Measurements from ENCODE around the gene SULF2.

Gene SULF2

DNA sequence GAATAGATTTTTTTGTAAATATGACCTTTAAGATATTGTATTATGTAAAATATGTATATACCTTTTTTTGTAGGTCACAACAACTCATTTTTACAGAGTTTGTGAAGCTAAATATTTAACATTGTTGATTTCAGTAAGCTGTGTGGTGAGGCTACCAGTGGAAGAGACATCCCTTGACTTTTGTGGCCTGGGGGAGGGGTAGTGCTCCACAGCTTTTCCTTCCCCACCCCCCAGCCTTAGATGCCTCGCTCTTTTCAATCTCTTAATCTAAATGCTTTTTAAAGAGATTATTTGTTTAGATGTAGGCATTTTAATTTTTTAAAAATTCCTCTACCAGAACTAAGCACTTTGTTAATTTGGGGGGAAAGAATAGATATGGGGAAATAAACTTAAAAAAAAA, 130.9 kb downstream of the SULF2 start:
- no peaks in the 10 kb centered on the region for H3K27me3 ChIP-seq (ENCODE audit: control insufficient read depth in 2 of 2, insufficient read depth in 2 of 2, low read length in 2 of 2)
- no peaks in the 10 kb centered on the region for H3K9me3 ChIP-seq (ENCODE audit: control insufficient read depth in 2 of 2, low read length in 2 of 2)
- no peak overlapping the region for H3K4me3 ChIP-seq (ENCODE audit: low read length in 2 of 2)
- no peaks in the 10 kb centered on the region for H3K4me1 ChIP-seq (ENCODE audit: control insufficient read depth in 2 of 2, insufficient read depth in 2 of 2, low read length in 2 of 2)
- no peak overlapping the region for H3K9ac ChIP-seq (ENCODE audit: low read depth in 1 of 2, low read length in 2 of 2)
- H3K36me3 ChIP-seq (ENCODE audit: control insufficient read depth in 2 of 2, insufficient read depth in 2 of 2, low read length in 2 of 2): peaks cover 50 to 56% of the 10 kb centered on the region in 2 donors
- H3K27ac ChIP-seq (ENCODE audit: low read depth in 2 of 2, low read length in 2 of 2): no peak overlapping the region

DNA sequence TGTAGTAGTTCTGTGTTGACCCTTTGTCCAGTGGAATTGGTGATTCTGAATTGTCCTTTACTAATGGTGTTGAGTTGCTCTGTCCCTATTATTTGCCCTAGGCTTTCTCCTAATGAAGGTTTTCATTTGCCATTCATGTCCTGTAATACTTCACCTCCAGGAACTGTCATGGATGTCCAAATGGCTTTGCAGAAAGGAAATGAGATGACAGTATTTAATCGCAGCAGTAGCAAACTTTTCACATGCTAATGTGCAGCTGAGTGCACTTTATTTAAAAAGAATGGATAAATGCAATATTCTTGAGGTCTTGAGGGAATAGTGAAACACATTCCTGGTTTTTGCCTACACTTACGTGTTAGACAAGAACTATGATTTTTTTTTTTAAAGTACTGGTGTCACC, 131.4 kb downstream of the SULF2 start:
- H3K27me3 ChIP-seq (ENCODE audit: control insufficient read depth in 2 of 2, insufficient read depth in 2 of 2, low read length in 2 of 2): no peaks in the 10 kb centered on the region
- H3K9me3 ChIP-seq (ENCODE audit: control insufficient read depth in 2 of 2, low read length in 2 of 2): no peaks in the 10 kb centered on the region
- no peak overlapping the region for H3K27ac ChIP-seq (ENCODE audit: low read depth in 2 of 2, low read length in 2 of 2)
- H3K4me1 ChIP-seq (ENCODE audit: control insufficient read depth in 2 of 2, insufficient read depth in 2 of 2, low read length in 2 of 2): no peaks in the 10 kb centered on the region
- peaks cover 51 to 56% of the 10 kb centered on the region in 2 donors for H3K36me3 ChIP-seq (ENCODE audit: control insufficient read depth in 2 of 2, insufficient read depth in 2 of 2, low read length in 2 of 2)
- no peak overlapping the region for H3K4me3 ChIP-seq (ENCODE audit: low read length in 2 of 2)
- no peak overlapping the region for H3K9ac ChIP-seq (ENCODE audit: low read depth in 1 of 2, low read length in 2 of 2)

DNA sequence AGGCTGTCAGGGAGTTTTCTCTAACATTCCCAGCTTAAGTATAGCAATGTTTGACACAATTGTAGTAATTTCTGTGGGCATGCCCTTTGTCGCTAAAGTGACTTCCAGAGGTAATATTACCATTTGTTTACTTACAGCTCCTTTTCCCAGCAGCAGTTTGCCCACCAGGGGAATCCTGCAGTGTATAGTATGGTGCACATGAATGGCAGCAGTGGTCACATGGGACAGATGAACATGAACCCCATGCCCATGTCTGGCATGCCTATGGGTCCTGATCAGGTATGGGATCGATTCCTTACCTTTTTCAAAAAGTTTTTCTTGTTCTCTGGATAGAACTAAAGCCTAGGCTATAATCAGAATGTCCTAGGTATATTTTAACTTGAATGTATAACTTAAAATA, 132.5 kb downstream of the SULF2 start:
- H3K9me3 ChIP-seq (ENCODE audit: control insufficient read depth in 2 of 2, low read length in 2 of 2): no peaks in the 10 kb centered on the region
- H3K9ac ChIP-seq (ENCODE audit: low read depth in 1 of 2, low read length in 2 of 2): no peak overlapping the region
- no peak overlapping the region for H3K27ac ChIP-seq (ENCODE audit: low read depth in 2 of 2, low read length in 2 of 2)
- H3K4me3 ChIP-seq (ENCODE audit: low read length in 2 of 2): no peak overlapping the region
- peaks cover 49 to 57% of the 10 kb centered on the region in 2 donors for H3K36me3 ChIP-seq (ENCODE audit: control insufficient read depth in 2 of 2, insufficient read depth in 2 of 2, low read length in 2 of 2)
- no peaks in the 10 kb centered on the region for H3K27me3 ChIP-seq (ENCODE audit: control insufficient read depth in 2 of 2, insufficient read depth in 2 of 2, low read length in 2 of 2)
- H3K4me1 ChIP-seq (ENCODE audit: control insufficient read depth in 2 of 2, insufficient read depth in 2 of 2, low read length in 2 of 2): no peaks in the 10 kb centered on the region

DNA sequence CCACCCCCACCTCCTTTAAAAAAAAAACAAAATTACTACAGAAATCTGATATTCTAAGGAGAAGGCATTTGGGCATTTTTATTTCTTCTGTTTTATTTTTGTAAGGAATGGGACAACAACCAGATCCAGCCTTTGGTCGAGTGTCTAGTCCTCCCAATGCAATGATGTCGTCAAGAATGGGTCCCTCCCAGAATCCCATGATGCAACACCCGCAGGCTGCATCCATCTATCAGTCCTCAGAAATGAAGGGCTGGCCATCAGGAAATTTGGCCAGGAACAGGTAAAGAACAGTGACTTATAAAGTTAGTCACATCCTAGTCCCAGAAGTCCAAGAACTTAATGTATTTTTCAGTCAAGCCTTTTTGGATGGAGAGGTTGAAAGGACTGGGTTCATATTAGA, 133.0 kb downstream of the SULF2 start:
- no peak overlapping the region for H3K9ac ChIP-seq (ENCODE audit: low read depth in 1 of 2, low read length in 2 of 2)
- H3K36me3 ChIP-seq (ENCODE audit: control insufficient read depth in 2 of 2, insufficient read depth in 2 of 2, low read length in 2 of 2): peaks cover 50 to 58% of the 10 kb centered on the region in 2 donors
- H3K4me3 ChIP-seq (ENCODE audit: low read length in 2 of 2): no peak overlapping the region
- H3K27ac ChIP-seq (ENCODE audit: low read depth in 2 of 2, low read length in 2 of 2): no peak overlapping the region
- no peaks in the 10 kb centered on the region for H3K4me1 ChIP-seq (ENCODE audit: control insufficient read depth in 2 of 2, insufficient read depth in 2 of 2, low read length in 2 of 2)
- no peaks in the 10 kb centered on the region for H3K27me3 ChIP-seq (ENCODE audit: control insufficient read depth in 2 of 2, insufficient read depth in 2 of 2, low read length in 2 of 2)
- no peaks in the 10 kb centered on the region for H3K9me3 ChIP-seq (ENCODE audit: control insufficient read depth in 2 of 2, low read length in 2 of 2)

DNA sequence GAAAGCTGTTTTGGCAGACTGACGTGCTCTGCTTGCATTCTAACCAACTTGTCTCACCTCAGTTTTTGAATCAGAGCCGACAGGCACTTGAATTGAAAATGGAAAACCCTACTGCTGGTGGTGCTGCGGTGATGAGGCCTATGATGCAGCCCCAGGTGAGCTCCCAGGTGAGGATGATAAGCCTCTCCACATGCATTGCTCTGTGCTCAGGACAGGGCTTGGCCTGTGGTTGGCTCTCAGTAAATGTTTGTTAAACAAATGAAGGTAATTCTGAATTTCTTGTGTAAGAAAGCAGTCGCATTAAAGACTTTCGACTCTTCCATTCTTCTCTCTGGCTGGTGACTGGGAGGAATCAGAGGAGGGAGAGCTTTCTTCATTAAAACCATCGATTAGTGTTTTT, 136.3 kb downstream of the SULF2 start:
- Histone ChIP-seq H3K27ac (ENCODE audit: low read depth in 2 of 2, low read length in 2 of 2) (no peak overlapping the region), H3K9ac (ENCODE audit: low read depth in 1 of 2, low read length in 2 of 2) (no peak overlapping the region), H3K4me3 (ENCODE audit: low read length in 2 of 2) (no peak overlapping the region), H3K9me3 (ENCODE audit: control insufficient read depth in 2 of 2, low read length in 2 of 2) (no peaks in the 10 kb centered on the region), H3K27me3 (ENCODE audit: control insufficient read depth in 2 of 2, insufficient read depth in 2 of 2, low read length in 2 of 2) (no peaks in the 10 kb centered on the region), H3K36me3 (ENCODE audit: control insufficient read depth in 2 of 2, insufficient read depth in 2 of 2, low read length in 2 of 2) (peaks cover 57 to 60% of the 10 kb centered on the region in 2 donors), H3K4me1 (ENCODE audit: control insufficient read depth in 2 of 2, insufficient read depth in 2 of 2, low read length in 2 of 2) (no peaks in the 10 kb centered on the region)

DNA sequence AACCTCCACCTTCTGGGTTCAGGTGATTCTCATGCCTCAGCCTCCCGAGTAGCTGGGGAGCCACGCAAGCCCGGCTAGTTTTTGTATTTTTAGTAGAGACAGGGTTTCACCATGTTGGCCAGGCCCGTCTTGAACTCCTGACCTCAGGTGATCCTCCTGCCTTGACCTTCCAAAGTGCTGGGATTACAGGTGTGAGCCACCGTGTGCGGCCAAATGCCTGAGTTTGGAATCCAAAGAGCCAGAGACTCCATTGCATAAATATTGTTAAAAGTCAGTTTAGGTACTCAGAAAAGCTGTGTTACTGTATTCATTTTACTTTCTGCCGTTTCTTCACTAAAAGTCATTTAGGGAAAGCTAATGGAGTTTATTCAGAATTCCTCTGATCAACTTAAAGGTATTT, 137.3 kb downstream of the SULF2 start:
- Histone ChIP-seq H3K9me3 (ENCODE audit: control insufficient read depth in 2 of 2, low read length in 2 of 2) (no peaks in the 10 kb centered on the region), H3K27ac (ENCODE audit: low read depth in 2 of 2, low read length in 2 of 2) (no peak overlapping the region), H3K27me3 (ENCODE audit: control insufficient read depth in 2 of 2, insufficient read depth in 2 of 2, low read length in 2 of 2) (no peaks in the 10 kb centered on the region), H3K4me3 (ENCODE audit: low read length in 2 of 2) (no peak overlapping the region), H3K4me1 (ENCODE audit: control insufficient read depth in 2 of 2, insufficient read depth in 2 of 2, low read length in 2 of 2) (no peaks in the 10 kb centered on the region), H3K9ac (ENCODE audit: low read depth in 1 of 2, low read length in 2 of 2) (no peak overlapping the region), H3K36me3 (ENCODE audit: control insufficient read depth in 2 of 2, insufficient read depth in 2 of 2, low read length in 2 of 2) (peaks cover 54 to 59% of the 10 kb centered on the region in 2 donors)

DNA sequence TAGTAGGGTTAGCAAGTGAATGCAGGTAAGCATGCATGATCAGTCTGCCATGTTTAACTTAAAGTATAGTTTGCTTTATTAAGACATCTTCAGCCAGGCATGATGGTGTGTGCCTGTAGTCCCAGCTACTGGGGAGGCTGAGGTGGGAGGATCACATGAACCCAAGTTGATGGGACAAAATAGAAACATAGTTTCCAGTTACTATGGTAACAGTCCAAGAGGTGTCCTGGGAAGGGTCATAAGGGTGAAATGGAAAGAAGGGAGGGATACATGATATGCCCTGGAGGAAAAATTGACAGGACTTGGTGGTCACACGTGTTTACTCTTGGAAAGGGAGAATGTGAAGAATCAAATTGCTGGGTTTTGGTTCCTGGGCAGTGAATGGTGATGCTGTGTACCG, 139.6 kb downstream of the SULF2 start:
- Histone ChIP-seq H3K4me1 (ENCODE audit: control insufficient read depth in 2 of 2, insufficient read depth in 2 of 2, low read length in 2 of 2) (no peaks in the 10 kb centered on the region), H3K27me3 (ENCODE audit: control insufficient read depth in 2 of 2, insufficient read depth in 2 of 2, low read length in 2 of 2) (no peaks in the 10 kb centered on the region), H3K9ac (ENCODE audit: low read depth in 1 of 2, low read length in 2 of 2) (no peak overlapping the region), H3K9me3 (ENCODE audit: control insufficient read depth in 2 of 2, low read length in 2 of 2) (no peaks in the 10 kb centered on the region), H3K27ac (ENCODE audit: low read depth in 2 of 2, low read length in 2 of 2) (no peak overlapping the region), H3K36me3 (ENCODE audit: control insufficient read depth in 2 of 2, insufficient read depth in 2 of 2, low read length in 2 of 2) (peaks cover 42 to 50% of the 10 kb centered on the region in 2 donors), H3K4me3 (ENCODE audit: low read length in 2 of 2) (no peak overlapping the region)

DNA sequence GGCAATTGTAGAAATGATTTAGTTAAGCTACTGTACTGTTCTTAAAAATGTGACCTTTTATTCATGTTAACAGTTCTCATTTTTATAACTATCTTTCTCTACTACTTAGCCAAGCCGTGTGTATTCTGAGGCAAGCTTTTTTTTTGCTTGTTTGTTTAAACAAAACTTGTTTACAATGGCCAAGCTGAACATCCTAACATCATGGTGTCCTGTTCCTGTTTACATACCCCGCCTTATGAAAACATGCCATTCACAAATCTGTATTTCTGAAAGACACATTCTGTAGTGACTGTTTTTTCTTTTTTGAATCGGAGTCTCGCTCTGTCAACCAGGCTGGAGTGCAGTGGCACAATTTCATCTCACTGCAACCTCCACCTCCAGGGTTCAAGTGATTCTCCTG, 142.7 kb downstream of the SULF2 start:
- H3K36me3 ChIP-seq (ENCODE audit: control insufficient read depth in 2 of 2, insufficient read depth in 2 of 2, low read length in 2 of 2): peaks cover 50 to 60% of the 10 kb centered on the region in 2 donors
- no peak overlapping the region for H3K27ac ChIP-seq (ENCODE audit: low read depth in 2 of 2, low read length in 2 of 2)
- H3K27me3 ChIP-seq (ENCODE audit: control insufficient read depth in 2 of 2, insufficient read depth in 2 of 2, low read length in 2 of 2): no peaks in the 10 kb centered on the region
- no peak overlapping the region for H3K4me3 ChIP-seq (ENCODE audit: low read length in 2 of 2)
- no peak overlapping the region for H3K9ac ChIP-seq (ENCODE audit: low read depth in 1 of 2, low read length in 2 of 2)
- no peaks in the 10 kb centered on the region for H3K9me3 ChIP-seq (ENCODE audit: control insufficient read depth in 2 of 2, low read length in 2 of 2)
- H3K4me1 ChIP-seq (ENCODE audit: control insufficient read depth in 2 of 2, insufficient read depth in 2 of 2, low read length in 2 of 2): no peaks in the 10 kb centered on the region

DNA sequence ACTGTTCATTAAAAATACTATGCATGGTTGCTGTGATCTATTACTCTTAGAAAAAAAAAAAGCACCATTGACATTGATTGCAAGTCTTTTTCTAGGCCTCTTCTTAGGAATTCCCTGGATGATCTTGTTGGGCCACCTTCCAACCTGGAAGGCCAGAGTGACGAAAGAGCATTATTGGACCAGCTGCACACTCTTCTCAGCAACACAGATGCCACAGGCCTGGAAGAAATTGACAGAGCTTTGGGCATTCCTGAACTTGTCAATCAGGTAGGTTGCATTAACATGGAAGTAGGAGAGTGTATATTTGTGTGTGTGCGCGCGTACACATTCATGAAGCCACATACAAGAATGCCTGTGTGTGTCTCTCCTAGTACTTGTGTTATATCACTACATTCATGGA, 143.2 kb downstream of the SULF2 start:
- no peaks in the 10 kb centered on the region for H3K27me3 ChIP-seq (ENCODE audit: control insufficient read depth in 2 of 2, insufficient read depth in 2 of 2, low read length in 2 of 2)
- no peaks in the 10 kb centered on the region for H3K9me3 ChIP-seq (ENCODE audit: control insufficient read depth in 2 of 2, low read length in 2 of 2)
- no peak overlapping the region for H3K9ac ChIP-seq (ENCODE audit: low read depth in 1 of 2, low read length in 2 of 2)
- no peaks in the 10 kb centered on the region for H3K4me1 ChIP-seq (ENCODE audit: control insufficient read depth in 2 of 2, insufficient read depth in 2 of 2, low read length in 2 of 2)
- H3K4me3 ChIP-seq (ENCODE audit: low read length in 2 of 2): no peak overlapping the region
- no peak overlapping the region for H3K27ac ChIP-seq (ENCODE audit: low read depth in 2 of 2, low read length in 2 of 2)
- peaks cover 51 to 59% of the 10 kb centered on the region in 2 donors for H3K36me3 ChIP-seq (ENCODE audit: control insufficient read depth in 2 of 2, insufficient read depth in 2 of 2, low read length in 2 of 2)

DNA sequence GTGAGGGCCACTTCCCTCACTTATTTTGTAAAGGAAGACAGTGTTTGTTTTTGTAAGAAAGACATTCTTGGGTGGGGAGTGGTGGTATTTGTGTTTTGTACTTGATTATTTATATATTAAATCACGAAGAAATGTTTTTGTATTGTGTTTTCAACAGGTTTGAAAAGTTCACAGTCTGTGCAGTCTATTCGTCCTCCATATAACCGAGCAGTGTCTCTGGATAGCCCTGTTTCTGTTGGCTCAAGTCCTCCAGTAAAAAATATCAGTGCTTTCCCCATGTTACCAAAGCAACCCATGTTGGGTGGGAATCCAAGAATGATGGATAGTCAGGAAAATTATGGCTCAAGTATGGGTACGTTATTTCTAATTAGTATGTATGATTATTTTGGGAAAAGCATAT, 146.4 kb downstream of the SULF2 start:
- Histone ChIP-seq H3K27me3 (ENCODE audit: control insufficient read depth in 2 of 2, insufficient read depth in 2 of 2, low read length in 2 of 2) (no peaks in the 10 kb centered on the region), H3K9me3 (ENCODE audit: control insufficient read depth in 2 of 2, low read length in 2 of 2) (no peaks in the 10 kb centered on the region), H3K27ac (ENCODE audit: low read depth in 2 of 2, low read length in 2 of 2) (no peak overlapping the region), H3K36me3 (ENCODE audit: control insufficient read depth in 2 of 2, insufficient read depth in 2 of 2, low read length in 2 of 2) (peaks cover 49 to 54% of the 10 kb centered on the region in 2 donors), H3K4me3 (ENCODE audit: low read length in 2 of 2) (no peak overlapping the region), H3K9ac (ENCODE audit: low read depth in 1 of 2, low read length in 2 of 2) (no peak overlapping the region), H3K4me1 (ENCODE audit: control insufficient read depth in 2 of 2, insufficient read depth in 2 of 2, low read length in 2 of 2) (no peaks in the 10 kb centered on the region)

DNA sequence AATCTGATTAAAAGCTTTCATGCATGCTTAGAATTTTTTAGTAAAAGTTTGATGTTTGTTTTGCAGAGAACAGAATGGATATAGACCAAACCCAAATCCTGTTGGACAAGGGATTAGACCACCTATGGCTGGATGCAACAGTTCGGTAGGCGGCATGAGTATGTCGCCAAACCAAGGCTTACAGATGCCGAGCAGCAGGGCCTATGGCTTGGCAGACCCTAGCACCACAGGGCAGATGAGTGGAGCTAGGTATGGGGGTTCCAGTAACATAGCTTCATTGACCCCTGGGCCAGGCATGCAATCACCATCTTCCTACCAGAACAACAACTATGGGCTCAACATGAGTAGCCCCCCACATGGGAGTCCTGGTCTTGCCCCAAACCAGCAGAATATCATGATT, 150.0 kb downstream of the SULF2 start:
- peaks cover 39 to 42% of the 10 kb centered on the region in 2 donors for H3K36me3 ChIP-seq (ENCODE audit: control insufficient read depth in 2 of 2, insufficient read depth in 2 of 2, low read length in 2 of 2)
- H3K27ac ChIP-seq (ENCODE audit: low read depth in 2 of 2, low read length in 2 of 2): no peak overlapping the region
- H3K4me3 ChIP-seq (ENCODE audit: low read length in 2 of 2): no peak overlapping the region
- H3K9me3 ChIP-seq (ENCODE audit: control insufficient read depth in 2 of 2, low read length in 2 of 2): no peaks in the 10 kb centered on the region
- no peaks in the 10 kb centered on the region for H3K4me1 ChIP-seq (ENCODE audit: control insufficient read depth in 2 of 2, insufficient read depth in 2 of 2, low read length in 2 of 2)
- H3K27me3 ChIP-seq (ENCODE audit: control insufficient read depth in 2 of 2, insufficient read depth in 2 of 2, low read length in 2 of 2): no peaks in the 10 kb centered on the region
- H3K9ac ChIP-seq (ENCODE audit: low read depth in 1 of 2, low read length in 2 of 2): no peak overlapping the region

All from mucosa of rectum (tissue), 2 donors.